ENCODE measurements around the gene IKZF1. TPM values are rescaled to one million over a fixed set of nuclear protein-coding genes. Genes with fewer than 3 reads are reported as not detected.

IKZF1 gene
- total and polyA plus RNA-seq, 12 donors = 0.98 to 31.5 (median 9.4) TPM

DNA sequence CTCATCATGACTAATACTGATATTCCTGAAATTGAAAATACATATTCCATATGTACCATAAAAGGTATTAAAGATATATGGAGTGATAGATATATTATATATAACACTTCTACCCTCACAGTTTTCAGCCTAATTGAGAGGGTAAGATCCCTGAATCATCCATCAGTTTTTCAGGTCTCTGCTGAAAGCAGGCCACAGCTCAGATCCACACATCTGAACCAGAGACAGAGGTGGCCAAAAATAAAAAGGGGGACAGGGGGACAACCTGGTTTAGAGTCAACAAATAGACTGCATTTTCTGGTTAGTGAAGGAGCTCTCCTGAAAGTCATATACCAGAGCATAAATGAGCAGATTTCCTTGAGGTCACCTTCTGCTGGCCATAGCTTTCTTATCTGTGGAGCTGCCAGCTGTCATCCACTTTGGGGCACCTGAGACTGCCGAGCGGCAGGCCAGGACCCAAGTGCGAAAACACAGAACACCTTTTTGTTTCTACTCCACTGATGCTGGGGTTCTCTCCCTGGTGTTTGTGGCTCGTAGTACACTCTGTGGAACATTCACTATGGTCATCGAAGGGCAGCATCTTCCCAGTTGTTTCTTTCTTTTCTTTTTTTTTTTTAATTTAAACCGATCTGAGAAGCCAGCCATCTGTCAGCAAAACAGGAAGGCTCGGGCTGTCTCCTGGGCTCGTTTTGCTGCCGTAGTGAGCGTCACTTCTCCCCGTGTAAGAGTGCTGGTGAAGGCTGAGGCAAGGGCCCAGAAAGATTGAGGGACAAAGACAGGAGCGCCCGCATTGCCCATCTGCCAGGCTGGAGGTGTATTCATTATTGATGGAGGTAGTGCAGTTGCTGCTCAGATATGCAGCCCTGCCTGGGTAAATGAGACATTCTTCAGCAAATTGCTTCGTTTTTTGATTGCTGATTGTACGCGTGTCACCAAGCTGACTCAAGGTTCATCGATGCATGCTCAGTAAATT is 13.5 kb downstream of the IKZF1 start:
- no peak for DNase-seq
- intact Hi-C loops (cut with DNase I) = no loop called here
- Histone ChIP-seq H3K9me3 (replicated peaks in 1 of 3) (no peaks in the 10 kb centered on the region), H3K36me3 (replicated peaks in 1 of 2) (no peaks in the 10 kb centered on the region), H3K27ac (no peak overlapping the region), H3K4me3 (no peak overlapping the region), H3K4me1 (replicated peaks in 1 of 2) (no peaks in the 10 kb centered on the region), H3K27me3 (no peaks in the 10 kb centered on the region)
- TF ChIP-seq, protein P1, sequence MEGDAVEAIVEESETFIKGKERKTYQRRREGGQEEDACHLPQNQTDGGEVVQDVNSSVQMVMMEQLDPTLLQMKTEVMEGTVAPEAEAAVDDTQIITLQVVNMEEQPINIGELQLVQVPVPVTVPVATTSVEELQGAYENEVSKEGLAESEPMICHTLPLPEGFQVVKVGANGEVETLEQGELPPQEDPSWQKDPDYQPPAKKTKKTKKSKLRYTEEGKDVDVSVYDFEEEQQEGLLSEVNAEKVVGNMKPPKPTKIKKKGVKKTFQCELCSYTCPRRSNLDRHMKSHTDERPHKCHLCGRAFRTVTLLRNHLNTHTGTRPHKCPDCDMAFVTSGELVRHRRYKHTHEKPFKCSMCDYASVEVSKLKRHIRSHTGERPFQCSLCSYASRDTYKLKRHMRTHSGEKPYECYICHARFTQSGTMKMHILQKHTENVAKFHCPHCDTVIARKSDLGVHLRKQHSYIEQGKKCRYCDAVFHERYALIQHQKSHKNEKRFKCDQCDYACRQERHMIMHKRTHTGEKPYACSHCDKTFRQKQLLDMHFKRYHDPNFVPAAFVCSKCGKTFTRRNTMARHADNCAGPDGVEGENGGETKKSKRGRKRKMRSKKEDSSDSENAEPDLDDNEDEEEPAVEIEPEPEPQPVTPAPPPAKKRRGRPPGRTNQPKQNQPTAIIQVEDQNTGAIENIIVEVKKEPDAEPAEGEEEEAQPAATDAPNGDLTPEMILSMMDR (IDR thresholded peaks at IDR 0.05) = no peak
- no peak for TF ChIP-seq POLR2A (IDR thresholded peaks at IDR 0.05)
- WGBS, 4 donors = 64 to 73% (median 70%) methylated on average over 16 to 17 of the region's 17 CpGs

DNA sequence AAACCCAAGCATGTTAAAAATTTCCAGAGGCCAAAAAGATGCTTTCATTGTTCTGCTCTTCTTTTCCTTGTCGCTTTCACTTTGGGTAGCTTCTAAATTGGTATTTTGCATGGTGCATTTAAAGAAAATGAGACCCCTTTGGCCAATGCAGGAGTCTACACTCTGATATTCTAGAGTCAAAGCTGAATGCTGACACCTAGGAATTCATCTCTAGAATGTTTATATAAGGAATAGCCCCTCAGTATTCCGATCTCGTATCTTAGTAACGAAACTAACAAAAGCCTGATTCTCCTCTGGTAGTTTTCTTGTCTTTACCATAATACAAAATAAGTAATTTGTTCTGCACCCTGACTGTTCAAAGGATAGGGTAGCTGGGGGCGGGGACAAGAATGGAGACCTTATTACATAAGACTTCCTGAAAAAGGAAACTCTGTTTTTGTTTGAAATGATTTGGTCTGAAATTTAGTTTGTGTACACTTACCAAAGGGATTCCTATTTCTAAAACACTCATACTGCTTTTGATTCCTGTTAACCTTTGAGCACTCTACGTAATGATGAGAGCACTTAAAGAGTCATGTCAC is 17.1 kb downstream of the IKZF1 start:
- no peaks in the 10 kb centered on the region for H3K4me1 ChIP-seq (replicated peaks in 1 of 2)
- TF ChIP-seq POLR2A (IDR thresholded peaks at IDR 0.05) = no peak
- TF ChIP-seq, protein P1 (IDR thresholded peaks at IDR 0.05) = no peak
- H3K27me3 ChIP-seq = no peaks in the 10 kb centered on the region
- H3K27ac ChIP-seq = no peak overlapping the region
- no peak for DNase-seq
- no peaks in the 10 kb centered on the region for H3K9me3 ChIP-seq (replicated peaks in 1 of 3)
- WGBS, 4 donors = 51 to 65% (median 62%) methylated on average over 6 of the region's 6 CpGs
- no peaks in the 10 kb centered on the region for H3K36me3 ChIP-seq (replicated peaks in 1 of 2)
- no peak overlapping the region for H3K4me3 ChIP-seq
- intact Hi-C loops (cut with DNase I) = no loop called here

DNA sequence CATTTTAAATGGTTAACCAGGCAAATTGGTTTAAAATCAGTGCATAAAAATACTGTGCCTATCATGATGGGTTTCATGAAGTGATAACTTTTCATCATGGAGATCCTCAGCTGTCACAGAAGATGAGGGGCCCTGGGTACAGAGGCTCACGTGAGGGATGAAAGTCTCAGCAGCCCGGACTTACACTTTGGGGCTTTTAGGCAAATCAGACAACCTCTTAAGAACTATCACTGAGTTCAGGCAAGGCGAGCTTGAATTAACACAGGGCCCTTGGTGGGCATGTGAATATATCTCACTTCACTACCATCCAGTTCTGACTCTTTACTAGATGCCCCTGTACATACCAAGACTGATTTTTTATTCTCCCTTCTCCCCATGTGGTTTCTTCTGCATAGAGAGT is 19.6 kb downstream of the IKZF1 start:
- Histone ChIP-seq H3K27ac (no peak overlapping the region), H3K36me3 (replicated peaks in 1 of 2) (no peaks in the 10 kb centered on the region), H3K9me3 (replicated peaks in 1 of 3) (no peaks in the 10 kb centered on the region), H3K27me3 (no peaks in the 10 kb centered on the region), H3K4me3 (no peak overlapping the region), H3K4me1 (replicated peaks in 1 of 2) (no peaks in the 10 kb centered on the region)
- TF ChIP-seq, protein P1 (IDR thresholded peaks at IDR 0.05) = no peak
- no peak for TF ChIP-seq POLR2A (IDR thresholded peaks at IDR 0.05)
- intact Hi-C loops (cut with DNase I) = no loop called here
- no peak for DNase-seq
- WGBS, 4 donors = 57 to 66% (median 62%) methylated on average over 3 of the region's 3 CpGs

DNA sequence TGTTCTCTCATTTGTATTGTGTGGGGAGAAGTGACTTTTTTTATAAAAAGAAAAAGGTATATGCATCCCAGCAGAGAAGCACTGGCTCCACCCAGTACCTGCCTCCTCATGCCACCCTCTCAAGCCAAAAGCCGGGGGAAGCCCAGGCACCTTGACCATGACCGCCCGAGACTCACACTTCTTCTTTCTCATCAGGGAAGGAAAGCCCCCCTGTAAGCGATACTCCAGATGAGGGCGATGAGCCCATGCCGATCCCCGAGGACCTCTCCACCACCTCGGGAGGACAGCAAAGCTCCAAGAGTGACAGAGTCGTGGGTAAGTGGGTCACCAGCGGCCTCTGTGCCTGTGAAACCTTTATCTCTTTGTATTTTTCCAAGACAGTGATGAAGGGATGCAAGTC is 22.9 kb downstream of the IKZF1 start:
- WGBS, 4 donors = 82 to 93% (median 88%) methylated on average over 10 of the region's 10 CpGs
- TF ChIP-seq, protein P1 (IDR thresholded peaks at IDR 0.05) = no peak
- no peak for TF ChIP-seq POLR2A (IDR thresholded peaks at IDR 0.05)
- no peak for DNase-seq
- Histone ChIP-seq H3K27ac (no peak overlapping the region), H3K4me1 (replicated peaks in 1 of 2) (no peaks in the 10 kb centered on the region), H3K9me3 (replicated peaks in 1 of 3) (no peaks in the 10 kb centered on the region), H3K4me3 (no peak overlapping the region), H3K27me3 (no peaks in the 10 kb centered on the region), H3K36me3 (replicated peaks in 1 of 2) (no peaks in the 10 kb centered on the region)
- intact Hi-C loops (cut with DNase I) = no loop called here

Measured in adrenal gland (tissue), 12 donors.